Activated T-cell treated with anti-CD3 and anti-CD28 coated beads, Interleukin-2, amount 50 U/mL, for 24 hours (primary cell): ENCODE data around the gene ATXN7.

Experiments
- DNase-seq: peaks from one replicate; pipeline ENCODE4 v3.0.0-alpha.2; 2020
- H3K27ac Mint-ChIP-seq: 2 replicates; pipeline ENCODE4 v1.8.0; 2020; ENCODE audit warnings: mild to moderate bottlenecking, mixed read lengths
- H3K27me3 Mint-ChIP-seq: 2 replicates; pipeline ENCODE4 v1.8.0; 2020; ENCODE audit warnings: mixed read lengths
- H3K36me3 Mint-ChIP-seq: 2 replicates; pipeline ENCODE4 v1.8.0; 2020; ENCODE audit warnings: low read depth, mixed read lengths
- H3K4me1 Mint-ChIP-seq: 2 replicates; pipeline ENCODE4 v1.8.0; 2020; ENCODE audit warnings: low read depth, mixed read lengths
- H3K4me3 Mint-ChIP-seq: 2 replicates; pipeline ENCODE4 v1.8.0; 2020; ENCODE audit warnings: mild to moderate bottlenecking, moderate library complexity, mixed read lengths
- H3K9me3 Mint-ChIP-seq: 2 replicates; pipeline ENCODE4 v1.8.0; 2020; ENCODE audit warnings: mixed read lengths

The ATXN7 gene

GRCh38 chr3:63876260-63876659 is 12.6 kb downstream of the ATXN7 start:
- Mint-ChIP-seq H3K27me3 (no peaks in the 10 kb centered on the region), H3K27ac (no peak overlapping the region), H3K9me3 (no peaks in the 10 kb centered on the region), H3K4me1 (peaks cover 75% of the 10 kb centered on the region), H3K36me3 (peaks cover 22% of the 10 kb centered on the region), H3K4me3 (no peak overlapping the region)
- DNase-seq = no peak

- Mint-ChIP-seq H3K27ac (no peak overlapping the region), H3K36me3 (peaks cover 27% of the 10 kb centered on the region), H3K4me1 (peaks cover 70% of the 10 kb centered on the region), H3K27me3 (no peaks in the 10 kb centered on the region), H3K4me3 (no peak overlapping the region), H3K9me3 (no peaks in the 10 kb centered on the region)
- DNase-seq = no peak
Observed at GRCh38 chr3:63877737-63878393, 14.2 kb downstream of the ATXN7 start.

- H3K4me1 Mint-ChIP-seq = peaks cover 70% of the 10 kb centered on the region
- H3K27me3 Mint-ChIP-seq = no peaks in the 10 kb centered on the region
- no peak overlapping the region for H3K4me3 Mint-ChIP-seq
- H3K27ac Mint-ChIP-seq = no peak overlapping the region
- no peaks in the 10 kb centered on the region for H3K9me3 Mint-ChIP-seq
- peaks cover 27% of the 10 kb centered on the region for H3K36me3 Mint-ChIP-seq
- DNase-seq = no peak
Observed at GRCh38 chr3:63878394-63879060, 14.9 kb downstream of the ATXN7 start.

GRCh38 chr3:63880653-63881052 is 17.0 kb downstream of the ATXN7 start:
- no peak overlapping the region for H3K27ac Mint-ChIP-seq
- H3K4me1 Mint-ChIP-seq = peaks cover 59% of the 10 kb centered on the region

GRCh38 chr3:63886858-63887257 is 23.2 kb downstream of the ATXN7 start:
- no peaks in the 10 kb centered on the region for H3K27me3 Mint-ChIP-seq
- no peaks in the 10 kb centered on the region for H3K9me3 Mint-ChIP-seq
- no peak overlapping the region for H3K4me3 Mint-ChIP-seq
- H3K4me1 Mint-ChIP-seq = peaks cover 26% of the 10 kb centered on the region
- peaks cover 34% of the 10 kb centered on the region for H3K36me3 Mint-ChIP-seq
- DNase-seq = no peak
- H3K27ac Mint-ChIP-seq = no peak overlapping the region

More at GRCh38 chr3:63880653-63881052, 17.0 kb downstream of the ATXN7 start:
- no peak overlapping the region for H3K4me3 Mint-ChIP-seq
- no peaks in the 10 kb centered on the region for H3K27me3 Mint-ChIP-seq
- peaks cover 27% of the 10 kb centered on the region for H3K36me3 Mint-ChIP-seq
- DNase-seq = no peak
- no peaks in the 10 kb centered on the region for H3K9me3 Mint-ChIP-seq

- H3K27ac Mint-ChIP-seq = no peak overlapping the region
- H3K4me1 Mint-ChIP-seq = peaks cover 42% of the 10 kb centered on the region
- H3K4me3 Mint-ChIP-seq = no peak overlapping the region
- H3K27me3 Mint-ChIP-seq = no peaks in the 10 kb centered on the region
- no peaks in the 10 kb centered on the region for H3K9me3 Mint-ChIP-seq
- H3K36me3 Mint-ChIP-seq = peaks cover 23% of the 10 kb centered on the region
- no peak for DNase-seq
Observed at GRCh38 chr3:63891518-63891917, 27.9 kb downstream of the ATXN7 start.

GRCh38 chr3:63892773-63893352 is 29.2 kb downstream of the ATXN7 start:
- no peak overlapping the region for H3K27ac Mint-ChIP-seq
- no peaks in the 10 kb centered on the region for H3K9me3 Mint-ChIP-seq
- peaks cover 42% of the 10 kb centered on the region for H3K4me1 Mint-ChIP-seq
- H3K4me3 Mint-ChIP-seq = no peak overlapping the region
- peaks cover 25% of the 10 kb centered on the region for H3K36me3 Mint-ChIP-seq
- DNase-seq = no peak
- no peaks in the 10 kb centered on the region for H3K27me3 Mint-ChIP-seq

GRCh38 chr3:63895422-63896189 is 31.9 kb downstream of the ATXN7 start:
- Mint-ChIP-seq H3K36me3 (peaks cover 49% of the 10 kb centered on the region), H3K27ac (peak overlapping the region; percentile 90), H3K4me1 (peaks cover 52% of the 10 kb centered on the region), H3K9me3 (peaks cover 3% of the 10 kb centered on the region), H3K27me3 (no peaks in the 10 kb centered on the region), H3K4me3 (peak overlapping the region; percentile 11)
- no peak for DNase-seq

GRCh38 chr3:63896332-63897030 is 32.8 kb downstream of the ATXN7 start:
- H3K36me3 Mint-ChIP-seq = peaks cover 50% of the 10 kb centered on the region
- peaks cover 52% of the 10 kb centered on the region for H3K4me1 Mint-ChIP-seq

GRCh38 chr3:63900010-63900409 is 36.3 kb downstream of the ATXN7 start:
- Mint-ChIP-seq H3K4me3 (no peak overlapping the region), H3K36me3 (peaks cover 63% of the 10 kb centered on the region), H3K27me3 (no peaks in the 10 kb centered on the region), H3K4me1 (peaks cover 41% of the 10 kb centered on the region), H3K9me3 (peaks cover 3% of the 10 kb centered on the region), H3K27ac (peak overlapping the region; percentile 37)
- no peak for DNase-seq

More at GRCh38 chr3:63896332-63897030, 32.8 kb downstream of the ATXN7 start:
- Mint-ChIP-seq H3K27ac (peak overlapping the region; percentile 61), H3K4me3 (no peak overlapping the region), H3K27me3 (no peaks in the 10 kb centered on the region), H3K9me3 (peaks cover 3% of the 10 kb centered on the region)
- no peak for DNase-seq

GRCh38 chr3:63900459-63900858 is 36.8 kb downstream of the ATXN7 start:
- H3K9me3 Mint-ChIP-seq = peaks cover 3% of the 10 kb centered on the region
- H3K4me1 Mint-ChIP-seq = peaks cover 37% of the 10 kb centered on the region
- H3K27ac Mint-ChIP-seq = peak overlapping the region; percentile 6
- H3K27me3 Mint-ChIP-seq = no peaks in the 10 kb centered on the region
- peaks cover 66% of the 10 kb centered on the region for H3K36me3 Mint-ChIP-seq
- DNase-seq = no peak
- no peak overlapping the region for H3K4me3 Mint-ChIP-seq

GRCh38 chr3:63905731-63906620 is 42.3 kb downstream of the ATXN7 start:
- no peaks in the 10 kb centered on the region for H3K9me3 Mint-ChIP-seq
- no peak overlapping the region for H3K27ac Mint-ChIP-seq

GRCh38 chr3:63908081-63908736 is 44.5 kb downstream of the ATXN7 start:
- Mint-ChIP-seq H3K4me3 (no peak overlapping the region), H3K36me3 (peaks cover 36% of the 10 kb centered on the region), H3K27ac (peak overlapping the region; percentile 44), H3K9me3 (no peaks in the 10 kb centered on the region), H3K4me1 (peaks cover 28% of the 10 kb centered on the region), H3K27me3 (no peaks in the 10 kb centered on the region)
- no peak for DNase-seq

More at GRCh38 chr3:63905731-63906620, 42.3 kb downstream of the ATXN7 start:
- Mint-ChIP-seq H3K4me1 (peaks cover 25% of the 10 kb centered on the region), H3K36me3 (peaks cover 49% of the 10 kb centered on the region), H3K27me3 (no peaks in the 10 kb centered on the region), H3K4me3 (no peak overlapping the region)
- no peak for DNase-seq
